GM12878 (cell line): Measurements from ENCODE around the gene NLGN1. TPM values are rescaled to one million over a fixed set of nuclear protein-coding genes. Genes with fewer than 3 reads are reported as not detected.

Experiments
- ATAC-seq: fragments of 200-7000 bp; cut with Tn5 transposase; 3 replicates; pipeline ENCODE4 v1.9.1; 2020; ENCODE audit warnings: mild to moderate bottlenecking, moderate library complexity
- BruUV-seq: library from RNA; stranded (reverse); fragments of 400-500 nt; replicated peaks from 2 replicates; lab custom pipeline; 2021; lab: Mats Ljungman, UMichigan
- CTCF ChIA-PET: fragments of 300-600 bp; sonication (Branson Sonifier 250); formaldehyde crosslinking; extraction: SDS; loops from one replicate; lab custom pipeline; 2021; ENCODE audit warnings: inconsistent platforms; lab: Yijun Ruan, JAX
- POLR2A ChIA-PET: fragments of 350-600 bp; formaldehyde crosslinking; extraction: SDS; loops from one replicate; lab custom pipeline; 2021; ENCODE audit warnings: inconsistent platforms; lab: Charles Lee
- RAD21 ChIA-PET: fragments of 300-600 bp; sonication (Branson Sonifier 250); formaldehyde crosslinking; loops from one replicate; lab custom pipeline; 2023; ENCODE audit warnings: antibody characterized with exemption; ENCODE audit not compliant: unreplicated experiment; lab: Charles Lee
- SMC1A ChIA-PET: fragments of 300-600 bp; sonication (Branson Sonifier 250); formaldehyde crosslinking; loops from one replicate; lab custom pipeline; 2023; ENCODE audit not compliant: unreplicated experiment, uncharacterized antibody; lab: Charles Lee
- DNase-seq: peaks from one replicate; pipeline ENCODE4 v3.0.0-alpha.2; 2011; ENCODE audit warnings: low read depth, low spot score
- FAIRE-seq: peaks from 3 replicates; lab custom pipeline; 2011; peaks lifted over from hg19 to GRCh38; lab: Jason Lieb, UNC
- H2AFZ ChIP-seq: 2 replicates; pipeline ENCODE4 v1.6.0; 2011; ENCODE audit warnings: low read depth, low read length, control low read depth; ENCODE audit not compliant: control insufficient read depth
- H3K27ac ChIP-seq: 2 replicates; pipeline ENCODE4 v1.5.1; 2011; ENCODE audit warnings: control low read depth; ENCODE audit not compliant: control insufficient read depth, insufficient read depth
- H3K27me3 ChIP-seq, 2 experiments: replicated peaks in 1 of 2; 2 replicates each; pipeline versions ENCODE4 v1.6.0 to v1.6.1; 2011; ENCODE audit warnings: low read length in 1 of 2; ENCODE audit not compliant: control insufficient read depth in 2 of 2, insufficient read depth in 2 of 2
- H3K36me3 ChIP-seq, 2 experiments: 2 replicates each; pipeline ENCODE4 v1.5.1; 2011; ENCODE audit warnings: low read length in 1 of 2; ENCODE audit not compliant: control insufficient read depth in 2 of 2, insufficient read depth in 2 of 2
- H3K4me1 ChIP-seq: 2 replicates; pipeline ENCODE4 v1.6.1; 2011; ENCODE audit warnings: mild to moderate bottlenecking, low read length, moderate library complexity, mixed read lengths; ENCODE audit not compliant: control insufficient read depth, insufficient read depth
- H3K4me2 ChIP-seq: 2 replicates; pipeline ENCODE4 v1.6.0; 2011; ENCODE audit warnings: control low read depth; ENCODE audit not compliant: control insufficient read depth, insufficient read depth
- H3K4me3 ChIP-seq: fragments of 200-600 bp; sonication (generic); 2 replicates; pipeline ENCODE4 v1.5.1; 2016
- H3K79me2 ChIP-seq: 2 replicates; pipeline ENCODE4 v1.6.0; 2011; ENCODE audit warnings: low read length; ENCODE audit not compliant: control insufficient read depth, insufficient read depth
- H3K9ac ChIP-seq: 2 replicates; pipeline ENCODE4 v1.8.0; 2011; ENCODE audit warnings: low read length, control low read depth, mixed read lengths; ENCODE audit not compliant: control insufficient read depth, insufficient read depth
- H3K9me3 ChIP-seq: replicated peaks from 3 replicates; pipeline ENCODE4 v1.5.1; 2011; ENCODE audit warnings: mild to moderate bottlenecking, low read length; ENCODE audit not compliant: control insufficient read depth, insufficient read depth
- H4K20me1 ChIP-seq: 2 replicates; pipeline ENCODE4 v1.6.0; 2011; ENCODE audit not compliant: control insufficient read depth, insufficient read depth
- CREM ChIP-seq: IDR thresholded peaks from 2 replicates; pipeline ENCODE4 v1.6.1; 2014; ENCODE audit warnings: antibody characterized with exemption, low read depth
- NFYA ChIP-seq: IDR thresholded peaks from 2 replicates; pipeline ENCODE4 v1.6.1; 2011; ENCODE audit warnings: low read depth, mild to moderate bottlenecking, low read length, improper control_type of control experiment, borderline replicate concordance
- POLR2AphosphoS2 ChIP-seq: IDR thresholded peaks from 2 replicates; pipeline ENCODE4 v1.6.1; 2011; ENCODE audit warnings: low read depth, mild to moderate bottlenecking, low read length, improper control_type of control experiment, moderate library complexity
- SP1 ChIP-seq: IDR thresholded peaks from one replicate; pipeline ENCODE4 v1.6.1; 2011; ENCODE audit warnings: low read depth, low read length
- YY1 ChIP-seq: IDR thresholded peaks from 2 replicates; pipeline ENCODE4 v1.6.1; 2011; ENCODE audit warnings: low read depth, mild to moderate bottlenecking, low read length
- WGBS: methylation state at CpG from one replicate; pipeline ENCODE4 v1.1.6; 2016; ENCODE audit warnings: low lambda C conversion rate; ENCODE audit not compliant: insufficient replicate concordance, insufficient coverage; ENCODE audit errors: missing lambda C conversion rate; 5-methylcytosine and 5-hydroxymethylcytosine counted together
- in situ Hi-C: fragments of 300-500 bp; cut with MboI; formaldehyde crosslinking; loops from 9 replicates; pipeline ENCODE4 v1.14.3; 2018; ENCODE audit warnings: mixed read lengths
- intact Hi-C: fragments of 100-400 bp; cut with micrococcal nuclease; formaldehyde crosslinking; loops from one replicate; pipeline ENCODE4 v1.14.2; 2022; ENCODE audit not compliant: unreplicated experiment
- polyA plus RNA-seq, 11 experiments: library from polyadenylated mRNA; depleted of rRNA in 4 of 11; unstranded in 6 of 11; stranded (reverse) in 5 of 11; fragments of >200 nt; fragmentation: Nextera tagmentation in 4 of 11; fragmentation: Illumina TruSeq in 1 of 11; extraction: Ambion mirVana in 4 of 11; extraction: Trizol in 1 of 11; gene quantifications; 1 replicate in 1 of 11; 2 replicates in 10 of 11; pipeline versions ENCODE4 v1.2.1 to v1.2.3, GENCODE V29; 2011 to 2016; ENCODE audit warnings: inconsistent platforms in 2 of 11, missing spikeins in 2 of 11, low read depth in 1 of 11
- total RNA-seq, 4 experiments: library from RNA; depleted of rRNA in 3 of 4; stranded (reverse); fragments of >200 nt in 3 of 4; fragmentation: Illumina TruSeq in 1 of 4; extraction: Trizol in 1 of 4; gene quantifications; 2 replicates each; pipeline versions ENCODE4 v1.2.1 to v1.2.3, GENCODE V29; 2013 to 2021
- TF ChIP-seq, protein P1 (sequence below), 3 experiments: IDR thresholded peaks in 2 of 3; conservative IDR thresholded peaks in 1 of 3; 2 replicates each; pipeline ENCODE4 v1.5.1; 2011; ENCODE audit warnings: low read depth in 3 of 3, low read length in 3 of 3, mild to moderate bottlenecking in 3 of 3, control low read depth in 2 of 3, moderate library complexity in 2 of 3, inconsistent platforms in 1 of 3, mixed read lengths in 1 of 3; ENCODE audit not compliant: control insufficient read depth in 2 of 3, insufficient read depth in 1 of 3; ENCODE audit errors: extremely low read depth in 1 of 3
- TF ChIP-seq, protein P2 (sequence below): fragments of 450-650 bp; IDR thresholded peaks from 2 replicates; pipeline ENCODE4 v1.6.1; 2018; ENCODE audit warnings: mild to moderate bottlenecking, low read depth, moderate library complexity; ENCODE audit not compliant: partially characterized antibody
- TF ChIP-seq, protein P3 (sequence below): fragments of 450-650 bp; IDR thresholded peaks from 2 replicates; pipeline ENCODE4 v1.6.1; 2017; ENCODE audit warnings: antibody characterized with exemption, mild to moderate bottlenecking, moderate library complexity
- TF ChIP-seq, protein P4 (sequence below): fragments of 150-350 bp; IDR thresholded peaks from 2 replicates; pipeline ENCODE4 v1.6.1; 2016; ENCODE audit warnings: low read depth, low read length

Gene NLGN1
- total and polyA plus RNA-seq, 10 of the 15 experiments (the other 5 are each of a cell fraction or from before 2014, with no cell fraction given) = not detected

DNA sequence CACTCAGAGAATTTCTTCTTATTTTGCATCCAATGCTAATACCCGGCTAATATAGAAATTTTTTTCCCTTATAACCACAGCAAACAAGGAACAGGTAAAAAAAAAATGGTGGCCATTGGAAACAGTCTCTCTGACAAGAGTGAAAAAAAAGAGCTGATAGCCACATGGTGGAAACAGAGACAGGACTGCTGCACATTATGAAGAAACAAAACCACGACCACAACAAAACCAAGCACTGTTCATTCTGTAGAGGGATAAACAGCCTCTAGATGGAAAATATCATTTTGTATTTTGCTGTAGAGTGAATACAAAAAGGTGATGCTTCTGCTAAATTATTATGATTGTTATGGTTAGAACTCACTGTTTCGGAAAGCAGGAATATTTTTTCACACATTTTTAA, 686.2 kb downstream of the NLGN1 start:
- RAD21 ChIA-PET = no interaction called here
- H3K27me3 ChIP-seq = no peaks in the 10 kb centered on the region
- no peak overlapping the region for H3K27ac ChIP-seq
- H3K79me2 ChIP-seq = no peaks in the 10 kb centered on the region
- no peak for FAIRE-seq
- TF ChIP-seq YY1 = no peak
- TF ChIP-seq, protein P1, sequence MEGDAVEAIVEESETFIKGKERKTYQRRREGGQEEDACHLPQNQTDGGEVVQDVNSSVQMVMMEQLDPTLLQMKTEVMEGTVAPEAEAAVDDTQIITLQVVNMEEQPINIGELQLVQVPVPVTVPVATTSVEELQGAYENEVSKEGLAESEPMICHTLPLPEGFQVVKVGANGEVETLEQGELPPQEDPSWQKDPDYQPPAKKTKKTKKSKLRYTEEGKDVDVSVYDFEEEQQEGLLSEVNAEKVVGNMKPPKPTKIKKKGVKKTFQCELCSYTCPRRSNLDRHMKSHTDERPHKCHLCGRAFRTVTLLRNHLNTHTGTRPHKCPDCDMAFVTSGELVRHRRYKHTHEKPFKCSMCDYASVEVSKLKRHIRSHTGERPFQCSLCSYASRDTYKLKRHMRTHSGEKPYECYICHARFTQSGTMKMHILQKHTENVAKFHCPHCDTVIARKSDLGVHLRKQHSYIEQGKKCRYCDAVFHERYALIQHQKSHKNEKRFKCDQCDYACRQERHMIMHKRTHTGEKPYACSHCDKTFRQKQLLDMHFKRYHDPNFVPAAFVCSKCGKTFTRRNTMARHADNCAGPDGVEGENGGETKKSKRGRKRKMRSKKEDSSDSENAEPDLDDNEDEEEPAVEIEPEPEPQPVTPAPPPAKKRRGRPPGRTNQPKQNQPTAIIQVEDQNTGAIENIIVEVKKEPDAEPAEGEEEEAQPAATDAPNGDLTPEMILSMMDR (IDR thresholded peaks at IDR 0.05 in 2 of 3, conservative IDR thresholded peaks at IDR 0.05 in 1 of 3; ENCODE audit: control insufficient read depth in 2 of 3, extremely low read depth in 1 of 3, insufficient read depth in 1 of 3, low read depth in 3 of 3, low read length in 3 of 3) = no peak
- no peak for TF ChIP-seq POLR2AphosphoS2
- TF ChIP-seq, protein P2, sequence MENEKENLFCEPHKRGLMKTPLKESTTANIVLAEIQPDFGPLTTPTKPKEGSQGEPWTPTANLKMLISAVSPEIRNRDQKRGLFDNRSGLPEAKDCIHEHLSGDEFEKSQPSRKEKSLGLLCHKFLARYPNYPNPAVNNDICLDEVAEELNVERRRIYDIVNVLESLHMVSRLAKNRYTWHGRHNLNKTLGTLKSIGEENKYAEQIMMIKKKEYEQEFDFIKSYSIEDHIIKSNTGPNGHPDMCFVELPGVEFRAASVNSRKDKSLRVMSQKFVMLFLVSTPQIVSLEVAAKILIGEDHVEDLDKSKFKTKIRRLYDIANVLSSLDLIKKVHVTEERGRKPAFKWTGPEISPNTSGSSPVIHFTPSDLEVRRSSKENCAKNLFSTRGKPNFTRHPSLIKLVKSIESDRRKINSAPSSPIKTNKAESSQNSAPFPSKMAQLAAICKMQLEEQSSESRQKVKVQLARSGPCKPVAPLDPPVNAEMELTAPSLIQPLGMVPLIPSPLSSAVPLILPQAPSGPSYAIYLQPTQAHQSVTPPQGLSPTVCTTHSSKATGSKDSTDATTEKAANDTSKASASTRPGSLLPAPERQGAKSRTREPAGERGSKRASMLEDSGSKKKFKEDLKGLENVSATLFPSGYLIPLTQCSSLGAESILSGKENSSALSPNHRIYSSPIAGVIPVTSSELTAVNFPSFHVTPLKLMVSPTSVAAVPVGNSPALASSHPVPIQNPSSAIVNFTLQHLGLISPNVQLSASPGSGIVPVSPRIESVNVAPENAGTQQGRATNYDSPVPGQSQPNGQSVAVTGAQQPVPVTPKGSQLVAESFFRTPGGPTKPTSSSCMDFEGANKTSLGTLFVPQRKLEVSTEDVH = no peak
- no peak for TF ChIP-seq SP1
- TF ChIP-seq NFYA = no peak
- no peak for TF ChIP-seq CREM
- TF ChIP-seq, protein P3, sequence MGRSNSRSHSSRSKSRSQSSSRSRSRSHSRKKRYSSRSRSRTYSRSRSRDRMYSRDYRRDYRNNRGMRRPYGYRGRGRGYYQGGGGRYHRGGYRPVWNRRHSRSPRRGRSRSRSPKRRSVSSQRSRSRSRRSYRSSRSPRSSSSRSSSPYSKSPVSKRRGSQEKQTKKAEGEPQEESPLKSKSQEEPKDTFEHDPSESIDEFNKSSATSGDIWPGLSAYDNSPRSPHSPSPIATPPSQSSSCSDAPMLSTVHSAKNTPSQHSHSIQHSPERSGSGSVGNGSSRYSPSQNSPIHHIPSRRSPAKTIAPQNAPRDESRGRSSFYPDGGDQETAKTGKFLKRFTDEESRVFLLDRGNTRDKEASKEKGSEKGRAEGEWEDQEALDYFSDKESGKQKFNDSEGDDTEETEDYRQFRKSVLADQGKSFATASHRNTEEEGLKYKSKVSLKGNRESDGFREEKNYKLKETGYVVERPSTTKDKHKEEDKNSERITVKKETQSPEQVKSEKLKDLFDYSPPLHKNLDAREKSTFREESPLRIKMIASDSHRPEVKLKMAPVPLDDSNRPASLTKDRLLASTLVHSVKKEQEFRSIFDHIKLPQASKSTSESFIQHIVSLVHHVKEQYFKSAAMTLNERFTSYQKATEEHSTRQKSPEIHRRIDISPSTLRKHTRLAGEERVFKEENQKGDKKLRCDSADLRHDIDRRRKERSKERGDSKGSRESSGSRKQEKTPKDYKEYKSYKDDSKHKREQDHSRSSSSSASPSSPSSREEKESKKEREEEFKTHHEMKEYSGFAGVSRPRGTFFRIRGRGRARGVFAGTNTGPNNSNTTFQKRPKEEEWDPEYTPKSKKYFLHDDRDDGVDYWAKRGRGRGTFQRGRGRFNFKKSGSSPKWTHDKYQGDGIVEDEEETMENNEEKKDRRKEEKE = no peak
- TF ChIP-seq, protein P4, sequence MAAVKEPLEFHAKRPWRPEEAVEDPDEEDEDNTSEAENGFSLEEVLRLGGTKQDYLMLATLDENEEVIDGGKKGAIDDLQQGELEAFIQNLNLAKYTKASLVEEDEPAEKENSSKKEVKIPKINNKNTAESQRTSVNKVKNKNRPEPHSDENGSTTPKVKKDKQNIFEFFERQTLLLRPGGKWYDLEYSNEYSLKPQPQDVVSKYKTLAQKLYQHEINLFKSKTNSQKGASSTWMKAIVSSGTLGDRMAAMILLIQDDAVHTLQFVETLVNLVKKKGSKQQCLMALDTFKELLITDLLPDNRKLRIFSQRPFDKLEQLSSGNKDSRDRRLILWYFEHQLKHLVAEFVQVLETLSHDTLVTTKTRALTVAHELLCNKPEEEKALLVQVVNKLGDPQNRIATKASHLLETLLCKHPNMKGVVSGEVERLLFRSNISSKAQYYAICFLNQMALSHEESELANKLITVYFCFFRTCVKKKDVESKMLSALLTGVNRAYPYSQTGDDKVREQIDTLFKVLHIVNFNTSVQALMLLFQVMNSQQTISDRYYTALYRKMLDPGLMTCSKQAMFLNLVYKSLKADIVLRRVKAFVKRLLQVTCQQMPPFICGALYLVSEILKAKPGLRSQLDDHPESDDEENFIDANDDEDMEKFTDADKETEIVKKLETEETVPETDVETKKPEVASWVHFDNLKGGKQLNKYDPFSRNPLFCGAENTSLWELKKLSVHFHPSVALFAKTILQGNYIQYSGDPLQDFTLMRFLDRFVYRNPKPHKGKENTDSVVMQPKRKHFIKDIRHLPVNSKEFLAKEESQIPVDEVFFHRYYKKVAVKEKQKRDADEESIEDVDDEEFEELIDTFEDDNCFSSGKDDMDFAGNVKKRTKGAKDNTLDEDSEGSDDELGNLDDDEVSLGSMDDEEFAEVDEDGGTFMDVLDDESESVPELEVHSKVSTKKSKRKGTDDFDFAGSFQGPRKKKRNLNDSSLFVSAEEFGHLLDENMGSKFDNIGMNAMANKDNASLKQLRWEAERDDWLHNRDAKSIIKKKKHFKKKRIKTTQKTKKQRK = no peak
- TF ChIP-seq, all 136 proteins: peak for 0
- Histone ChIP-seq H4K20me1 (no peaks in the 10 kb centered on the region), H3K4me3 (no peak overlapping the region), H3K4me2 (no peak overlapping the region), H3K9ac (no peak overlapping the region), H3K4me1 (no peaks in the 10 kb centered on the region), H3K36me3 (no peaks in the 10 kb centered on the region), H2AFZ (no peak overlapping the region), H3K9me3 (no peaks in the 10 kb centered on the region)
- POLR2A ChIA-PET = no interaction called here
- ATAC-seq (no peak), DNase-seq (no peak)
- intact Hi-C loops = no loop called here
- SMC1A ChIA-PET = no interaction called here
- 19% methylated on average over 3 of the region's 3 CpGs for WGBS
- no TSS peak for BruUV-seq
- in situ Hi-C loops = no loop called here
- CTCF ChIA-PET = no interaction called here
